WTC11 (cell line): ENCODE results near the gene EPDR1. TPM values are rescaled to one million over a fixed set of nuclear protein-coding genes. Genes with fewer than 3 reads are reported as not detected.

Experiments used
- ATAC-seq: fragments of 200-7000 bp; cut with Tn5 transposase; 2 replicates; pipeline ENCODE4 v1.10.0; 2021; ENCODE audit warnings: mild to moderate bottlenecking, moderate library complexity
- CTCF ChIA-PET: fragments of 300-600 bp; sonication (Branson Sonifier 250); formaldehyde crosslinking; loops from one replicate; lab custom pipeline; 2021; ENCODE audit warnings: antibody characterized with exemption; lab: Charles Lee
- POLR2A ChIA-PET: fragments of 350-600 bp; sonication (Branson Sonifier 250); formaldehyde crosslinking; loops from one replicate; lab custom pipeline; 2021; ENCODE audit warnings: antibody characterized with exemption; lab: Charles Lee
- DNase-seq: peaks from one replicate; pipeline ENCODE4 v3.0.0; 2021; ENCODE audit warnings: low spot score
- H3K27ac Mint-ChIP-seq: 2 replicates; pipeline ENCODE4 v1.8.0; 2021; ENCODE audit warnings: mixed read lengths
- H3K27me3 Mint-ChIP-seq: 2 replicates; pipeline ENCODE4 v1.8.0; 2021; ENCODE audit warnings: low read depth, mild to moderate bottlenecking, moderate library complexity, mixed read lengths
- H3K36me3 Mint-ChIP-seq: 2 replicates; pipeline ENCODE4 v1.8.0; 2021; ENCODE audit warnings: mixed read lengths
- H3K4me1 Mint-ChIP-seq: 2 replicates; pipeline ENCODE4 v1.8.0; 2022; ENCODE audit warnings: mixed read lengths
- H3K4me3 Mint-ChIP-seq: 2 replicates; pipeline ENCODE4 v1.8.0; 2021; ENCODE audit warnings: mild to moderate bottlenecking, moderate library complexity, mixed read lengths
- H3K9me3 Mint-ChIP-seq: 2 replicates; pipeline ENCODE4 v1.8.0; 2021; ENCODE audit warnings: mixed read lengths
- ETV6 ChIP-seq: sonication (generic); formaldehyde crosslinking; IDR thresholded peaks from 2 replicates; pipeline ENCODE4 v1.8.1; 2022; ENCODE audit warnings: mild to moderate bottlenecking, missing genetic modification reagents
- FOXJ3 ChIP-seq: sonication (generic); formaldehyde crosslinking; IDR thresholded peaks from 2 replicates; pipeline ENCODE4 v1.9.0; 2021; ENCODE audit warnings: missing genetic modification reagents, mild to moderate bottlenecking, borderline replicate concordance
- FOXK1 ChIP-seq: sonication (generic); formaldehyde crosslinking; IDR thresholded peaks from 2 replicates; pipeline ENCODE4 v1.8.0; 2022; ENCODE audit warnings: mild to moderate bottlenecking, moderate library complexity, missing genetic modification reagents
- GRHL2 ChIP-seq: fragments of 250-450 bp; sonication (Bioruptor Pico); IDR thresholded peaks from 2 replicates; pipeline ENCODE4 v1.8.0; 2022; ENCODE audit warnings: mild to moderate bottlenecking, moderate library complexity; ENCODE audit not compliant: insufficient replicate concordance, severe bottlenecking
- IRF2 ChIP-seq: sonication (generic); formaldehyde crosslinking; IDR thresholded peaks from 2 replicates; pipeline ENCODE4 v1.8.0; 2022; ENCODE audit warnings: low read depth, missing genetic modification reagents, borderline replicate concordance
- JUN ChIP-seq: sonication (generic); formaldehyde crosslinking; IDR thresholded peaks from 2 replicates; pipeline ENCODE4 v1.8.0; 2023; ENCODE audit warnings: mild to moderate bottlenecking, missing genetic modification reagents
- MYBL2 ChIP-seq: sonication (generic); formaldehyde crosslinking; IDR thresholded peaks from 2 replicates; pipeline ENCODE4 v1.8.1; 2023; ENCODE audit warnings: mild to moderate bottlenecking, moderate library complexity, missing genetic modification reagents
- NR2C2 ChIP-seq: sonication (generic); formaldehyde crosslinking; IDR thresholded peaks from 2 replicates; pipeline ENCODE4 v1.8.0; 2022; ENCODE audit warnings: mild to moderate bottlenecking, missing genetic modification reagents
- OVOL2 ChIP-seq: fragments of 250-450 bp; sonication (Bioruptor Pico); IDR thresholded peaks from 2 replicates; pipeline ENCODE4 v1.9.0; 2021; ENCODE audit warnings: mild to moderate bottlenecking, borderline replicate concordance
- RELA ChIP-seq: sonication (generic); formaldehyde crosslinking; IDR thresholded peaks from 2 replicates; pipeline ENCODE4 v1.8.1; 2022; ENCODE audit warnings: missing genetic modification reagents, mild to moderate bottlenecking, borderline replicate concordance
- SOX15 ChIP-seq: fragments of 250-450 bp; sonication (Bioruptor Pico); IDR thresholded peaks from 2 replicates; pipeline ENCODE4 v1.9.0; 2021; ENCODE audit warnings: mild to moderate bottlenecking
- SP1 ChIP-seq: sonication (generic); formaldehyde crosslinking; conservative IDR thresholded peaks from 2 replicates; pipeline ENCODE4 v1.8.1; 2022; ENCODE audit warnings: missing genetic modification reagents
- TCF7 ChIP-seq: sonication (generic); formaldehyde crosslinking; IDR thresholded peaks from 2 replicates; pipeline ENCODE4 v1.8.0; 2022; ENCODE audit warnings: mild to moderate bottlenecking, low read depth, missing genetic modification reagents, moderate library complexity
- ZNF263 ChIP-seq: sonication (generic); formaldehyde crosslinking; IDR thresholded peaks from 2 replicates; pipeline ENCODE4 v1.8.1; 2022; ENCODE audit warnings: low read depth, mild to moderate bottlenecking, moderate library complexity, missing genetic modification reagents
- total RNA-seq: library from RNA; stranded (reverse); gene quantifications from 3 replicates; pipeline ENCODE4 v1.2.3, GENCODE V29; 2021
- TF ChIP-seq, protein P1 (sequence below): fragments of 250-450 bp; sonication (Bioruptor Pico); IDR thresholded peaks from 2 replicates; pipeline ENCODE4 v1.9.0; 2021; ENCODE audit warnings: mild to moderate bottlenecking, borderline replicate concordance
- TF ChIP-seq, protein P2 (sequence below): sonication (generic); formaldehyde crosslinking; conservative IDR thresholded peaks from 2 replicates; pipeline ENCODE4 v1.8.1; 2022; ENCODE audit warnings: mild to moderate bottlenecking, missing genetic modification reagents
- TF ChIP-seq, protein P3 (sequence below): sonication (generic); formaldehyde crosslinking; IDR thresholded peaks from 2 replicates; pipeline ENCODE4 v1.8.1; 2022; ENCODE audit warnings: mild to moderate bottlenecking, moderate library complexity, missing genetic modification reagents
- TF ChIP-seq, protein P4 (sequence below): fragments of 250-450 bp; sonication (Bioruptor Pico); IDR thresholded peaks from 2 replicates; pipeline ENCODE4 v1.9.0; 2021; ENCODE audit warnings: mild to moderate bottlenecking
- TF ChIP-seq, protein P5 (sequence below): sonication (generic); formaldehyde crosslinking; IDR thresholded peaks from 2 replicates; pipeline ENCODE4 v1.8.1; 2023; ENCODE audit warnings: mild to moderate bottlenecking, missing genetic modification reagents
- TF ChIP-seq, protein P6 (sequence below): sonication (generic); formaldehyde crosslinking; IDR thresholded peaks from 2 replicates; pipeline ENCODE4 v1.8.1; 2022; ENCODE audit warnings: low read depth, mild to moderate bottlenecking, moderate library complexity, missing genetic modification reagents, borderline replicate concordance
- TF ChIP-seq, protein P7 (sequence below): sonication (generic); formaldehyde crosslinking; IDR thresholded peaks from 2 replicates; pipeline ENCODE4 v1.8.1; 2022; ENCODE audit warnings: low read depth, missing genetic modification reagents, borderline replicate concordance

Gene EPDR1
- total RNA-seq, 1 experiment from 2014 or later, result 7.4 TPM

DNA sequence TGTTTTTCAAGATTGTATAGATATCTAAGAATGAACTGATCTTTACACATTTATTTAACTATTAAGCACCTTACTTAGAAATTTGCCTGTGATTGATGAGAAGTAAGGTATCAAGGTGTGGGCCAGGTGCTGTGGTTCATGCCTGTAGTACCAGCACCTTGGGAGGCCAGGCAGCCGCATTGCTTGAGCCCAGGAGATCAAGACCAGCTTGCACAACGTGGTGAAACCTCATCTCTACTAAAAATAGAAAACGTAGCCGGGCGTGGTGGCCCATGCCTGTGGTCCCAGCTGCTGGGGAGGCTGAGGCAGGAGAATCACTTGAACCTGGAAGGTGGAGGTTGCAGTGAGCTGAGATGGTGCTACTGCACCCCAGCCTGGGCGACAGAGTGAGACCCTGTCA is 38.4 kb upstream of the EPDR1 start (continued):
- TF ChIP-seq, protein P1, sequence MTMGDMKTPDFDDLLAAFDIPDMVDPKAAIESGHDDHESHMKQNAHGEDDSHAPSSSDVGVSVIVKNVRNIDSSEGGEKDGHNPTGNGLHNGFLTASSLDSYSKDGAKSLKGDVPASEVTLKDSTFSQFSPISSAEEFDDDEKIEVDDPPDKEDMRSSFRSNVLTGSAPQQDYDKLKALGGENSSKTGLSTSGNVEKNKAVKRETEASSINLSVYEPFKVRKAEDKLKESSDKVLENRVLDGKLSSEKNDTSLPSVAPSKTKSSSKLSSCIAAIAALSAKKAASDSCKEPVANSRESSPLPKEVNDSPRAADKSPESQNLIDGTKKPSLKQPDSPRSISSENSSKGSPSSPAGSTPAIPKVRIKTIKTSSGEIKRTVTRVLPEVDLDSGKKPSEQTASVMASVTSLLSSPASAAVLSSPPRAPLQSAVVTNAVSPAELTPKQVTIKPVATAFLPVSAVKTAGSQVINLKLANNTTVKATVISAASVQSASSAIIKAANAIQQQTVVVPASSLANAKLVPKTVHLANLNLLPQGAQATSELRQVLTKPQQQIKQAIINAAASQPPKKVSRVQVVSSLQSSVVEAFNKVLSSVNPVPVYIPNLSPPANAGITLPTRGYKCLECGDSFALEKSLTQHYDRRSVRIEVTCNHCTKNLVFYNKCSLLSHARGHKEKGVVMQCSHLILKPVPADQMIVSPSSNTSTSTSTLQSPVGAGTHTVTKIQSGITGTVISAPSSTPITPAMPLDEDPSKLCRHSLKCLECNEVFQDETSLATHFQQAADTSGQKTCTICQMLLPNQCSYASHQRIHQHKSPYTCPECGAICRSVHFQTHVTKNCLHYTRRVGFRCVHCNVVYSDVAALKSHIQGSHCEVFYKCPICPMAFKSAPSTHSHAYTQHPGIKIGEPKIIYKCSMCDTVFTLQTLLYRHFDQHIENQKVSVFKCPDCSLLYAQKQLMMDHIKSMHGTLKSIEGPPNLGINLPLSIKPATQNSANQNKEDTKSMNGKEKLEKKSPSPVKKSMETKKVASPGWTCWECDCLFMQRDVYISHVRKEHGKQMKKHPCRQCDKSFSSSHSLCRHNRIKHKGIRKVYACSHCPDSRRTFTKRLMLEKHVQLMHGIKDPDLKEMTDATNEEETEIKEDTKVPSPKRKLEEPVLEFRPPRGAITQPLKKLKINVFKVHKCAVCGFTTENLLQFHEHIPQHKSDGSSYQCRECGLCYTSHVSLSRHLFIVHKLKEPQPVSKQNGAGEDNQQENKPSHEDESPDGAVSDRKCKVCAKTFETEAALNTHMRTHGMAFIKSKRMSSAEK (CRISPR knock-in tag), result no peak

DNA sequence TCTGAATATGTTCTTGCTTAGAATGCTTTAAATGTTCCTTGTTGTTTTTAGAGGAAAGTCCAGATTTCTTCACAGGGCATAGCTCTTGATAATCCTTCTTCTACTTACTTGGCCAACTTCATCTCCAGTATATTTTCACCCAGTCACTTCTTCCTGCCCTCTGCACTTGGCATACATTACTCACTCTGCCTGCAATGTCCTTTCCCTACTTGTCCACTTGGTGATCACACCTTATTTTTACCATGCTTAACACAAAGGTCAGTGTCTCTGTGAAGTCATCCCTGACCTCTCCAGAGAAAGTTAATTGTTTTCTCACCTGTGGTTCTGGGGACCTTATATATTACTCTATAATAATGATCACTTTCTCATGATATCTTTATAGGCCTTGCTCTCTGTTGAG is 27.1 kb upstream of the EPDR1 start:
- peak; percentile 44; the same call in 1 of the 2 replicates for ATAC-seq
- peaks cover 3% of the 10 kb centered on the region; the same call in 1 of the 2 replicates for H3K9me3 Mint-ChIP-seq
- TF ChIP-seq FOXK1 (CRISPR knock-in tag) (no peak), MYBL2 (CRISPR knock-in tag) (no peak), ZNF263 (CRISPR knock-in tag) (no peak), RELA (CRISPR knock-in tag) (no peak), JUN (CRISPR knock-in tag) (no peak), SOX15 (CRISPR knock-in tag) (no peak)
- TF ChIP-seq, protein P2, sequence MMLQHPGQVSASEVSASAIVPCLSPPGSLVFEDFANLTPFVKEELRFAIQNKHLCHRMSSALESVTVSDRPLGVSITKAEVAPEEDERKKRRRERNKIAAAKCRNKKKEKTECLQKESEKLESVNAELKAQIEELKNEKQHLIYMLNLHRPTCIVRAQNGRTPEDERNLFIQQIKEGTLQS, result no peak
- TF ChIP-seq, protein P3, sequence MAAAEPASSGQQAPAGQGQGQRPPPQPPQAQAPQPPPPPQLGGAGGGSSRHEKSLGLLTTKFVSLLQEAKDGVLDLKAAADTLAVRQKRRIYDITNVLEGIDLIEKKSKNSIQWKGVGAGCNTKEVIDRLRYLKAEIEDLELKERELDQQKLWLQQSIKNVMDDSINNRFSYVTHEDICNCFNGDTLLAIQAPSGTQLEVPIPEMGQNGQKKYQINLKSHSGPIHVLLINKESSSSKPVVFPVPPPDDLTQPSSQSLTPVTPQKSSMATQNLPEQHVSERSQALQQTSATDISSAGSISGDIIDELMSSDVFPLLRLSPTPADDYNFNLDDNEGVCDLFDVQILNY (CRISPR knock-in tag), result no peak
- TF ChIP-seq, all 79 proteins: peak for 0
- no peaks in the 10 kb centered on the region for H3K36me3 Mint-ChIP-seq
- H3K4me3 Mint-ChIP-seq, result no peak overlapping the region
- ChIA-PET CTCF (no interaction called here), POLR2A (no interaction called here)
- H3K27ac Mint-ChIP-seq, result no peak overlapping the region
- H3K27me3 Mint-ChIP-seq, result no peaks in the 10 kb centered on the region
- no peak for DNase-seq
- H3K4me1 Mint-ChIP-seq, result no peaks in the 10 kb centered on the region

DNA sequence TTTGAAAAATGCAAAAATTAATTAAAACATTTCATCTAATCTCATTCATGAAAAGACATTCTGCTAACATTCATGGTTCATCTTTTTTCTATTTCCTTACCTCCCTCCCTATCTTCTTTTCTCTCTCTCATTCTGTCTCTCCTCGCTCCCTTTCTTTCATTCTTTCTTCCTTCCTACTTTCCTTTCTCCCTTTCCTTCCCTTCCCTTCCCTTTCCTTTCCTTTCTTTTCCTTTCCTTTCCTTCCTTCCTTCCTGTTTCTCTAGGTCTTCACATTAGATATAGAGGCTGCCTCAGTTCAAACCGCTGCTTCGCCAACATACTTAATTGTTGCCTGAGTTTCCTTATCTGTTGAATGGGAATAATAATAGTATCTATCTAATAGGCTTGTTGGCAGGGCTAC is 25.8 kb upstream of the EPDR1 start:
- DNase-seq, result no peak
- Mint-ChIP-seq H3K27ac (no peak overlapping the region), H3K36me3 (no peaks in the 10 kb centered on the region), H3K4me1 (no peaks in the 10 kb centered on the region), H3K4me3 (no peak overlapping the region), H3K27me3 (no peaks in the 10 kb centered on the region), H3K9me3 (peaks cover 3% of the 10 kb centered on the region; the same call in 1 of the 2 replicates)
- ChIA-PET CTCF (no interaction called here), POLR2A (no interaction called here)
- no peak for ATAC-seq
- TF ChIP-seq, protein P4, sequence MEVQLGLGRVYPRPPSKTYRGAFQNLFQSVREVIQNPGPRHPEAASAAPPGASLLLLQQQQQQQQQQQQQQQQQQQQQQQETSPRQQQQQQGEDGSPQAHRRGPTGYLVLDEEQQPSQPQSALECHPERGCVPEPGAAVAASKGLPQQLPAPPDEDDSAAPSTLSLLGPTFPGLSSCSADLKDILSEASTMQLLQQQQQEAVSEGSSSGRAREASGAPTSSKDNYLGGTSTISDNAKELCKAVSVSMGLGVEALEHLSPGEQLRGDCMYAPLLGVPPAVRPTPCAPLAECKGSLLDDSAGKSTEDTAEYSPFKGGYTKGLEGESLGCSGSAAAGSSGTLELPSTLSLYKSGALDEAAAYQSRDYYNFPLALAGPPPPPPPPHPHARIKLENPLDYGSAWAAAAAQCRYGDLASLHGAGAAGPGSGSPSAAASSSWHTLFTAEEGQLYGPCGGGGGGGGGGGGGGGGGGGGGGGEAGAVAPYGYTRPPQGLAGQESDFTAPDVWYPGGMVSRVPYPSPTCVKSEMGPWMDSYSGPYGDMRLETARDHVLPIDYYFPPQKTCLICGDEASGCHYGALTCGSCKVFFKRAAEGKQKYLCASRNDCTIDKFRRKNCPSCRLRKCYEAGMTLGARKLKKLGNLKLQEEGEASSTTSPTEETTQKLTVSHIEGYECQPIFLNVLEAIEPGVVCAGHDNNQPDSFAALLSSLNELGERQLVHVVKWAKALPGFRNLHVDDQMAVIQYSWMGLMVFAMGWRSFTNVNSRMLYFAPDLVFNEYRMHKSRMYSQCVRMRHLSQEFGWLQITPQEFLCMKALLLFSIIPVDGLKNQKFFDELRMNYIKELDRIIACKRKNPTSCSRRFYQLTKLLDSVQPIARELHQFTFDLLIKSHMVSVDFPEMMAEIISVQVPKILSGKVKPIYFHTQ (CRISPR knock-in tag), result no peak
- TF ChIP-seq FOXK1 (CRISPR knock-in tag) (no peak), SP1 (CRISPR knock-in tag) (no peak), FOXJ3 (CRISPR knock-in tag) (no peak), ETV6 (CRISPR knock-in tag) (no peak), GRHL2 (no peak), TCF7 (CRISPR knock-in tag) (no peak), IRF2 (CRISPR knock-in tag) (no peak), NR2C2 (CRISPR knock-in tag) (no peak), OVOL2 (no peak)
- TF ChIP-seq, protein P5, sequence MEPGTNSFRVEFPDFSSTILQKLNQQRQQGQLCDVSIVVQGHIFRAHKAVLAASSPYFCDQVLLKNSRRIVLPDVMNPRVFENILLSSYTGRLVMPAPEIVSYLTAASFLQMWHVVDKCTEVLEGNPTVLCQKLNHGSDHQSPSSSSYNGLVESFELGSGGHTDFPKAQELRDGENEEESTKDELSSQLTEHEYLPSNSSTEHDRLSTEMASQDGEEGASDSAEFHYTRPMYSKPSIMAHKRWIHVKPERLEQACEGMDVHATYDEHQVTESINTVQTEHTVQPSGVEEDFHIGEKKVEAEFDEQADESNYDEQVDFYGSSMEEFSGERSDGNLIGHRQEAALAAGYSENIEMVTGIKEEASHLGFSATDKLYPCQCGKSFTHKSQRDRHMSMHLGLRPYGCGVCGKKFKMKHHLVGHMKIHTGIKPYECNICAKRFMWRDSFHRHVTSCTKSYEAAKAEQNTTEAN (CRISPR knock-in tag), result no peak
- TF ChIP-seq, protein P6, sequence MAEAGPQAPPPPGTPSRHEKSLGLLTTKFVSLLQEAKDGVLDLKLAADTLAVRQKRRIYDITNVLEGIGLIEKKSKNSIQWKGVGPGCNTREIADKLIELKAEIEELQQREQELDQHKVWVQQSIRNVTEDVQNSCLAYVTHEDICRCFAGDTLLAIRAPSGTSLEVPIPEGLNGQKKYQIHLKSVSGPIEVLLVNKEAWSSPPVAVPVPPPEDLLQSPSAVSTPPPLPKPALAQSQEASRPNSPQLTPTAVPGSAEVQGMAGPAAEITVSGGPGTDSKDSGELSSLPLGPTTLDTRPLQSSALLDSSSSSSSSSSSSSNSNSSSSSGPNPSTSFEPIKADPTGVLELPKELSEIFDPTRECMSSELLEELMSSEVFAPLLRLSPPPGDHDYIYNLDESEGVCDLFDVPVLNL (CRISPR knock-in tag), result no peak
- TF ChIP-seq, protein P2, result no peak
- TF ChIP-seq, protein P7, sequence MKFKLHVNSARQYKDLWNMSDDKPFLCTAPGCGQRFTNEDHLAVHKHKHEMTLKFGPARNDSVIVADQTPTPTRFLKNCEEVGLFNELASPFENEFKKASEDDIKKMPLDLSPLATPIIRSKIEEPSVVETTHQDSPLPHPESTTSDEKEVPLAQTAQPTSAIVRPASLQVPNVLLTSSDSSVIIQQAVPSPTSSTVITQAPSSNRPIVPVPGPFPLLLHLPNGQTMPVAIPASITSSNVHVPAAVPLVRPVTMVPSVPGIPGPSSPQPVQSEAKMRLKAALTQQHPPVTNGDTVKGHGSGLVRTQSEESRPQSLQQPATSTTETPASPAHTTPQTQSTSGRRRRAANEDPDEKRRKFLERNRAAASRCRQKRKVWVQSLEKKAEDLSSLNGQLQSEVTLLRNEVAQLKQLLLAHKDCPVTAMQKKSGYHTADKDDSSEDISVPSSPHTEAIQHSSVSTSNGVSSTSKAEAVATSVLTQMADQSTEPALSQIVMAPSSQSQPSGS (CRISPR knock-in tag), result no peak
